ENCODE measurements around the gene BRD4.
A peak's percentile ranks its signal among the peaks of the same experiment; 100 is the strongest.
"Not testable (repeated sequence)": the region's sequence is repeated elsewhere in the genome, so short reads cannot be mapped to it uniquely, and the experiment has no call there.

BRD4 gene

GRCh38 chr19:15352535-15352934 is 20.2 kb upstream of the BRD4 start:
- H3K4me1 ChIP-seq (ENCODE audit: insufficient read depth, low read length); H2AFZ ChIP-seq (ENCODE audit: low read depth, low read length); H3K9me3 ChIP-seq (ENCODE audit: low read length); H3K4me3 ChIP-seq (ENCODE audit: low read length); H3K27me3 ChIP-seq (ENCODE audit: insufficient read depth, low read length): not testable (repeated sequence)
- peaks cover 35% of the 10 kb centered on the region for H3K36me3 ChIP-seq (ENCODE audit: insufficient read depth, low read length)

GRCh38 chr19:15341328-15341727 is 9.0 kb upstream of the BRD4 start:
- H3K4me3 ChIP-seq (ENCODE audit: low read length); H3K4me1 ChIP-seq (ENCODE audit: insufficient read depth, low read length); H3K9me3 ChIP-seq (ENCODE audit: low read length); H3K27me3 ChIP-seq (ENCODE audit: insufficient read depth, low read length); H2AFZ ChIP-seq (ENCODE audit: low read depth, low read length): not testable (repeated sequence)
- H3K36me3 ChIP-seq (ENCODE audit: insufficient read depth, low read length), result peaks cover 20% of the 10 kb centered on the region

GRCh38 chr19:15340086-15340485 is 7.7 kb upstream of the BRD4 start:
- H3K27me3 ChIP-seq (ENCODE audit: insufficient read depth, low read length), result no peaks in the 10 kb centered on the region
- H3K9me3 ChIP-seq (ENCODE audit: low read length), result no peaks in the 10 kb centered on the region
- no peaks in the 10 kb centered on the region for H3K4me1 ChIP-seq (ENCODE audit: insufficient read depth, low read length)
- H2AFZ ChIP-seq (ENCODE audit: low read depth, low read length), result no peak overlapping the region
- peaks cover 15% of the 10 kb centered on the region for H3K36me3 ChIP-seq (ENCODE audit: insufficient read depth, low read length)
- no peak overlapping the region for H3K4me3 ChIP-seq (ENCODE audit: low read length)

GRCh38 chr19:15337202-15337601 is 4.9 kb upstream of the BRD4 start:
- H3K4me1 ChIP-seq (ENCODE audit: insufficient read depth, low read length), result peaks cover 5% of the 10 kb centered on the region
- H3K4me3 ChIP-seq (ENCODE audit: low read length), result no peak overlapping the region
- no peaks in the 10 kb centered on the region for H3K27me3 ChIP-seq (ENCODE audit: insufficient read depth, low read length)
- H3K9me3 ChIP-seq (ENCODE audit: low read length), result no peaks in the 10 kb centered on the region
- no peak overlapping the region for H2AFZ ChIP-seq (ENCODE audit: low read depth, low read length)
- peaks cover 12% of the 10 kb centered on the region for H3K36me3 ChIP-seq (ENCODE audit: insufficient read depth, low read length)

- not testable (repeated sequence) for H3K9me3 ChIP-seq (ENCODE audit: low read length); H3K4me3 ChIP-seq (ENCODE audit: low read length); H3K27me3 ChIP-seq (ENCODE audit: insufficient read depth, low read length); H2AFZ ChIP-seq (ENCODE audit: low read depth, low read length); H3K4me1 ChIP-seq (ENCODE audit: insufficient read depth, low read length)
- H3K36me3 ChIP-seq (ENCODE audit: insufficient read depth, low read length), result peaks cover 12% of the 10 kb centered on the region
These were observed 3.7 kb upstream of the BRD4 start for GRCh38 chr19:15335992-15336391.

GRCh38 chr19:15331419-15332310 is 674 bp downstream of the BRD4 start:
- H2AFZ ChIP-seq (ENCODE audit: low read depth, low read length), result no peak overlapping the region
- H3K36me3 ChIP-seq (ENCODE audit: insufficient read depth, low read length), result peaks cover 3% of the 10 kb centered on the region
- peaks cover 17% of the 10 kb centered on the region for H3K4me1 ChIP-seq (ENCODE audit: insufficient read depth, low read length)
- no peaks in the 10 kb centered on the region for H3K27me3 ChIP-seq (ENCODE audit: insufficient read depth, low read length)
- peak overlapping the region; percentile 94 for H3K4me3 ChIP-seq (ENCODE audit: low read length)
- no peaks in the 10 kb centered on the region for H3K9me3 ChIP-seq (ENCODE audit: low read length)

- H3K36me3 ChIP-seq (ENCODE audit: insufficient read depth, low read length), result no peaks in the 10 kb centered on the region
- H3K4me1 ChIP-seq (ENCODE audit: insufficient read depth, low read length), result peaks cover 17% of the 10 kb centered on the region
- H3K4me3 ChIP-seq (ENCODE audit: low read length), result peak overlapping the region; percentile 94
- H2AFZ ChIP-seq (ENCODE audit: low read depth, low read length), result no peak overlapping the region
- no peaks in the 10 kb centered on the region for H3K9me3 ChIP-seq (ENCODE audit: low read length)
- no peaks in the 10 kb centered on the region for H3K27me3 ChIP-seq (ENCODE audit: insufficient read depth, low read length)
These were observed 1.4 kb downstream of the BRD4 start for GRCh38 chr19:15330801-15331418.

GRCh38 chr19:15328312-15328711 is 4.0 kb downstream of the BRD4 start:
- H2AFZ ChIP-seq (ENCODE audit: low read depth, low read length), result no peak overlapping the region
- H3K36me3 ChIP-seq (ENCODE audit: insufficient read depth, low read length), result no peaks in the 10 kb centered on the region
- no peaks in the 10 kb centered on the region for H3K27me3 ChIP-seq (ENCODE audit: insufficient read depth, low read length)
- H3K9me3 ChIP-seq (ENCODE audit: low read length), result no peaks in the 10 kb centered on the region
- no peak overlapping the region for H3K4me3 ChIP-seq (ENCODE audit: low read length)
- peaks cover 23% of the 10 kb centered on the region for H3K4me1 ChIP-seq (ENCODE audit: insufficient read depth, low read length)

GRCh38 chr19:15324791-15325519 is 7.4 kb downstream of the BRD4 start:
- no peaks in the 10 kb centered on the region for H3K27me3 ChIP-seq (ENCODE audit: insufficient read depth, low read length)
- H2AFZ ChIP-seq (ENCODE audit: low read depth, low read length), result no peak overlapping the region
- no peak overlapping the region for H3K4me3 ChIP-seq (ENCODE audit: low read length)
- H3K36me3 ChIP-seq (ENCODE audit: insufficient read depth, low read length), result no peaks in the 10 kb centered on the region
- no peaks in the 10 kb centered on the region for H3K9me3 ChIP-seq (ENCODE audit: low read length)
- peaks cover 9% of the 10 kb centered on the region for H3K4me1 ChIP-seq (ENCODE audit: insufficient read depth, low read length)

GRCh38 chr19:15323496-15324235 is 8.7 kb downstream of the BRD4 start:
- Histone ChIP-seq H3K27me3 (ENCODE audit: insufficient read depth, low read length) (no peaks in the 10 kb centered on the region), H3K4me3 (ENCODE audit: low read length) (no peak overlapping the region), H3K4me1 (ENCODE audit: insufficient read depth, low read length) (peaks cover 7% of the 10 kb centered on the region), H2AFZ (ENCODE audit: low read depth, low read length) (no peak overlapping the region), H3K9me3 (ENCODE audit: low read length) (no peaks in the 10 kb centered on the region), H3K36me3 (ENCODE audit: insufficient read depth, low read length) (no peaks in the 10 kb centered on the region)

- Histone ChIP-seq H3K4me3 (ENCODE audit: low read length) (no peak overlapping the region), H3K27me3 (ENCODE audit: insufficient read depth, low read length) (no peaks in the 10 kb centered on the region), H3K36me3 (ENCODE audit: insufficient read depth, low read length) (peaks cover 3% of the 10 kb centered on the region), H3K4me1 (ENCODE audit: insufficient read depth, low read length) (peaks cover 7% of the 10 kb centered on the region), H3K9me3 (ENCODE audit: low read length) (no peaks in the 10 kb centered on the region), H2AFZ (ENCODE audit: low read depth, low read length) (no peak overlapping the region)
These were observed 10.6 kb downstream of the BRD4 start for GRCh38 chr19:15321739-15322138.

GRCh38 chr19:15320116-15320515 is 12.2 kb downstream of the BRD4 start:
- Histone ChIP-seq H3K9me3 (ENCODE audit: low read length) (no peaks in the 10 kb centered on the region), H3K4me3 (ENCODE audit: low read length) (no peak overlapping the region), H2AFZ (ENCODE audit: low read depth, low read length) (no peak overlapping the region), H3K36me3 (ENCODE audit: insufficient read depth, low read length) (peaks cover 6% of the 10 kb centered on the region), H3K27me3 (ENCODE audit: insufficient read depth, low read length) (no peaks in the 10 kb centered on the region), H3K4me1 (ENCODE audit: insufficient read depth, low read length) (peaks cover 3% of the 10 kb centered on the region)

All from neuron (in vitro differentiated cells).